ENCODE measurements around the gene RPL23.

- TF ChIP-seq CTCF (conservative IDR thresholded peaks at IDR 0.05 in 1 of 2, IDR thresholded peaks at IDR 0.05 in 1 of 2; ENCODE audit: extremely low read depth in 1 of 2, insufficient read depth in 1 of 2, low read depth in 1 of 2, low read length in 2 of 2) (peak; percentile 15 to 33), EZH2 (IDR thresholded peaks at IDR 0.05; ENCODE audit: borderline replicate concordance, low read length) (no peak)
These were observed 30.3 kb upstream of the RPL23 start for GRCh38 chr17:38883592-38884526.

Measured in mammary epithelial cell (primary cell).